Colonic mucosa (tissue), 4 donors: Measurements from ENCODE around the gene DNM2. TPM values are rescaled to one million over a fixed set of nuclear protein-coding genes. Genes with fewer than 3 reads are reported as not detected.
A peak's percentile ranks its signal among the peaks of the same experiment; 100 is the strongest.

ENCODE experiments used
- DNase-seq: peaks from one replicate; pipeline ENCODE4 v3.0.0-alpha.2; 2020
- H3K27ac ChIP-seq: fragments of 200-600 bp; one replicate; pipeline ENCODE4 v1.8.0; 2021
- H3K27me3 ChIP-seq: fragments of 200-600 bp; one replicate; pipeline ENCODE4 v1.8.0; 2021
- H3K36me3 ChIP-seq: fragments of 200-600 bp; one replicate; pipeline ENCODE4 v1.8.0; 2021
- H3K4me1 ChIP-seq: fragments of 200-600 bp; one replicate; pipeline ENCODE4 v1.8.0; 2021; ENCODE audit warnings: mild to moderate bottlenecking
- H3K4me3 ChIP-seq: fragments of 200-600 bp; one replicate; pipeline ENCODE4 v1.8.0; 2021
- H3K9ac ChIP-seq, 2 donors: one replicate each; pipeline ENCODE4 v1.7.0; 2013; ENCODE audit warnings: control low read depth in 2 of 2, low read depth in 2 of 2, low read length in 2 of 2
- H3K9me3 ChIP-seq: fragments of 200-600 bp; one replicate; pipeline ENCODE4 v1.8.0; 2021
- intact Hi-C: fragments of 100-400 bp; cut with DNase I; formaldehyde crosslinking; loops from one replicate; pipeline ENCODE4 v1.14.1; 2022
- total RNA-seq, 2 donors: library from RNA; stranded (reverse); fragmentation: NEBNext Ultra II Directional in 1 of 2; extraction: Animal tissue kit (Norgen Biotek cat#: 25700) in 1 of 2; gene quantifications; one replicate each; pipeline ENCODE4 v1.2.1, GENCODE V29; 2021
- TF ChIP-seq, protein P1 (sequence below): fragments of 200-600 bp; IDR thresholded peaks from one replicate; pipeline ENCODE4 v1.8.0; 2022; ENCODE audit warnings: antibody characterized with exemption, mild to moderate bottlenecking
- donor health status: healthy.
- donor health status: DM: no; HTN: no; CAD: no.
- donor health status: DM: no; HTN: no; CAD: no.

Gene DNM2
- total RNA-seq, 2 donors from 2014 or later: 450 to 461 TPM

DNA sequence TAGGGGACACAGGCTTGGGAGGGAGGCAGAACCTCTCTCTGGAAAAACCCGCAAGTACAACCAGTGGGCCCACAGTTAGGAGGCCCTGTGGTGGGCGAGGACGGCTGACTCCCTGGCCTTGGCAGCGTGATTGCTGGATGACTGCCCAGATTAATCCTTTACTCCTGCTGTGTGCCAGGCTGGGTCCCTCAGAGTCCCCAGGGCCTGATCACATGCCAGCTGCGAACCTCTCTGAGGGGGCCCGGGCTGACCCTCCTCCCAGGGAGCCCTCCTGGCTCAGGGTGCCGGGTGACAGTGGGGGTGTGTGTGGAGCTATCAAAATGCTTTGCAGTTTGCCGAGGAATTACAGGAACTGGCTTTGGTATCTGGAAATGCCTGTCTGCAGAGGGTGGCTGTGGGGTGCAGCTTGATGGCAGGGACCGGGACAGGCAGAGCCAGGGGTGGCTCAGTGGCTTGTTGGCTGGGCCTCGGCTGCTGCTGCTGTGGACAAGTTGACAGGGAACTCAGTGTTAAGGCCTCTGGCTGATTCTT is 48.9 kb downstream of the DNM2 start:
- Histone ChIP-seq H3K36me3 (no peaks in the 10 kb centered on the region), H3K27me3 (no peaks in the 10 kb centered on the region), H3K4me3 (no peak overlapping the region), H3K9ac (peak overlapping the region; percentile 40 to 92), H3K27ac (peak overlapping the region; percentile 95), H3K9me3 (no peaks in the 10 kb centered on the region), H3K4me1 (peaks cover 53% of the 10 kb centered on the region)
- TF ChIP-seq, protein P1, sequence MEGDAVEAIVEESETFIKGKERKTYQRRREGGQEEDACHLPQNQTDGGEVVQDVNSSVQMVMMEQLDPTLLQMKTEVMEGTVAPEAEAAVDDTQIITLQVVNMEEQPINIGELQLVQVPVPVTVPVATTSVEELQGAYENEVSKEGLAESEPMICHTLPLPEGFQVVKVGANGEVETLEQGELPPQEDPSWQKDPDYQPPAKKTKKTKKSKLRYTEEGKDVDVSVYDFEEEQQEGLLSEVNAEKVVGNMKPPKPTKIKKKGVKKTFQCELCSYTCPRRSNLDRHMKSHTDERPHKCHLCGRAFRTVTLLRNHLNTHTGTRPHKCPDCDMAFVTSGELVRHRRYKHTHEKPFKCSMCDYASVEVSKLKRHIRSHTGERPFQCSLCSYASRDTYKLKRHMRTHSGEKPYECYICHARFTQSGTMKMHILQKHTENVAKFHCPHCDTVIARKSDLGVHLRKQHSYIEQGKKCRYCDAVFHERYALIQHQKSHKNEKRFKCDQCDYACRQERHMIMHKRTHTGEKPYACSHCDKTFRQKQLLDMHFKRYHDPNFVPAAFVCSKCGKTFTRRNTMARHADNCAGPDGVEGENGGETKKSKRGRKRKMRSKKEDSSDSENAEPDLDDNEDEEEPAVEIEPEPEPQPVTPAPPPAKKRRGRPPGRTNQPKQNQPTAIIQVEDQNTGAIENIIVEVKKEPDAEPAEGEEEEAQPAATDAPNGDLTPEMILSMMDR: no peak
- intact Hi-C loops: no loop called here
- DNase-seq: no peak

DNA sequence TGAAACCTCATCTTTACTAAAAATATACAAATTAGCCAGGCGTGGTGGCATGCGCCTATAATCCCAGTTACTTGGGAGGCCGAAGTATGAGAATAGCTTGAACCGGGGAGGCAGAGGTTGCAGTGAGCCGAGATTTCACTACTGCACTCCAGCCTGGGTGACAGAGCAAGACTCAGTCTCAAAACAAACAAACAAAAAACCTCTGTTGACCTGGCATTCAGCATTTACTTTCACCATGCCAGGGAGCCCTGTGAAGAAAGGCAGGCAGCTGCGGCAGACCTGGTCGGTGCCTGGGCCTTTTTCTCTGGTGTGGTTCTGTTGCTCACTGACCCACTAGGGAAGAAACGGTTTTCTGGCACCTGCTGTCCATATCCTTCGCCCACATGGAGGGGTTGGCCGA is 49.8 kb downstream of the DNM2 start:
- Histone ChIP-seq H3K27ac (no peak overlapping the region), H3K9ac (no peak overlapping the region), H3K36me3 (no peaks in the 10 kb centered on the region), H3K4me3 (no peak overlapping the region), H3K27me3 (no peaks in the 10 kb centered on the region), H3K9me3 (no peaks in the 10 kb centered on the region), H3K4me1 (peaks cover 43% of the 10 kb centered on the region)
- DNase-seq: no peak
- intact Hi-C loops: loop anchor here (2.0 kb wide), 1 partner anchor 51 kb away; no protein-coding TSS in a partner anchor
- TF ChIP-seq, protein P1: no peak

DNA sequence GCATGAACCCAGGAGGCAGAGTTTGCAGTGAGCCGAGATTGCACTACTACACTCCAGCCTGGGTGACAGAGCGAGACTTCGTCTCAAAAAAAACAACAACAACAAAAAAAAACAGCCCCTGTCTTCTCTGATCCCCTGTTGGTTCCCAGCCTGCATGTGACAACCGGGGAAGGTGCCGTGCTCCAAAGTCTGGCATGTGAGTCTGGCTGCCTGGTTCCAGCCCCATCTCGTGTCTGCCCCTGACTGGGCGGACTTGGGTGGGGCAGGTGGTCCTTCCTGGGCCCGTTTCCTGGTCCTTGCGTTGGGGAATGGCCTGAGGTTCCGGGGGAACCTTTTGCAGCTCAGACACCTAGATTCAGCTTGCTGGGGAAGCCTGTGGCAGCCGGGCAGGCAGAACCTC is 50.5 kb downstream of the DNM2 start:
- Histone ChIP-seq H3K27me3 (no peaks in the 10 kb centered on the region), H3K9ac (peak overlapping the region in 1 of 2 donors; percentile 58), H3K4me3 (no peak overlapping the region), H3K36me3 (no peaks in the 10 kb centered on the region), H3K9me3 (no peaks in the 10 kb centered on the region), H3K4me1 (peaks cover 37% of the 10 kb centered on the region), H3K27ac (no peak overlapping the region)
- TF ChIP-seq, protein P1: no peak
- intact Hi-C loops: loop anchor here (2.0 kb wide), 1 partner anchor 52 kb away; no protein-coding TSS in a partner anchor
- DNase-seq: no peak

DNA sequence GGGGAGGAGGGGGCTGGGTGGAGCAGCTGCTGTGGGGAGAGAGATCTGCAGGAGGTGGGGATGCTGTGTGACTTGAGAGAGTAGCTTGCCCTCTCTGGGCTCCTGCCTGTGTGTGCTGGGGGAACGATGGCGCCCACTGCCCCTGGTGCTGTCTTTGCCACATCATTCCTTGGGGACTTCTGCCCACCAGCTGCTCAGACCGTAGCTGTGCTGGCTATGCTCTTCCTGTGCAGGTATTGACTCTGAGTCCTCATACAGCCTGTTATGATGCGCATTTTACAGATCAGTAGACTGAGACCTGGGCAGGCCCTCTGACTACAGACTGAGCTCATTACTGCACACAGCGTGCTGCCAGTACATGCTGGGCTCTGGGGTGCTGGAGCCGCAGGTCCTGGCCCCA is 51.1 kb downstream of the DNM2 start:
- H3K27ac ChIP-seq: peak overlapping the region; percentile 13
- no peak for DNase-seq
- no peaks in the 10 kb centered on the region for H3K9me3 ChIP-seq
- peaks cover 31% of the 10 kb centered on the region for H3K4me1 ChIP-seq
- no peak overlapping the region for H3K4me3 ChIP-seq
- no peaks in the 10 kb centered on the region for H3K36me3 ChIP-seq
- TF ChIP-seq, protein P1: no peak
- H3K27me3 ChIP-seq: no peaks in the 10 kb centered on the region
- H3K9ac ChIP-seq: peak overlapping the region; percentile 39 to 58
- intact Hi-C loops: loop anchor here (2.0 kb wide), 1 partner anchor 52 kb away; no protein-coding TSS in a partner anchor

DNA sequence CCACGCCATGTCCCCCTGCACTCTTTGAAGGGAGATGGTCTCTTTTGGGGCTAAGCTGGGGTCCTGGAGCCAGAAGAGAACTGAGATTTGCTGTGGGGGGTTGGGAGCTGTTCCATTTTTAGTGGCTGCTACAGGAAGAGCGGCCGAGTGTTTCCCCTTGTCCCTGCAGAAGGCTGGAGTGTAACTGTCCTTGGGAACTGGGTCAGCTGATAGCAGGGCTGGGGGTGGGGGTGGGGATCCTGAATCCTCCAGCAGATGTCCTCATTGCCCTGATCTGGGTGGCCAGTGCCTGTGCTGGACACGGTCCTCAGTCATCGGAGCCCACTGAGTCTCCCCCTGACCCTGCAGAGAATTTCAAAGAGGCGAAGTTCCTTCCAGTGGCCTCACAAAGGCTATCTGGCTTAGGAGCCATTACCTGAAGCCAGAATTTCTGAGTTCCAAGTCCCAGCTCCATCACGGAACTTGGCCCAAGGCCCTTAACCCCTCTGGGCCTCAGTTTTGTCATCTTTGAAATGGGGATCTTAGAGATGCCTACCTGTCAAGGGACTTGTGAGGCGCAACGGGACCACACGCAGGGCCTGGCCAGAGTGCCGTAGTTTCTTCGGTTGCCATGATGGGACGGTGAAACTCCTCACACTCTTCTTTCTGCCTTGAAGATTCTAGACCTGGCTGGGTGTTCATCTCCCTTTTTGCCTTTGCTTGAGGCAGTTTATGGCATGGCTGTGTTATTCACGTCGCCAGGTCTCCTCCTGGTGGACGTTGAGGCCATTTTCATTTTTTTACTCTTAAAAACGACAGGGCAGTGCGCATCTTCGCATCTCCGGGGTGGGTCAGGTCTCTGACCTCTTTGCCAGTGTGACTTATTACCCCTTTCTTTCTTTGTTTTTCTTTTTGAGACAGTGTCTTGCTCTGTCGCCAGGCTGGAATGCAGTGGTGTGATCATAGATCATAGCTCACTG is 51.9 kb downstream of the DNM2 start:
- no peak overlapping the region for H3K4me3 ChIP-seq
- peaks cover 26% of the 10 kb centered on the region for H3K4me1 ChIP-seq
- peak overlapping the region; percentile 39 to 58 for H3K9ac ChIP-seq
- TF ChIP-seq, protein P1: no peak
- intact Hi-C loops: loop anchor here (2.0 kb wide), 1 partner anchor 53 kb away; no protein-coding TSS in a partner anchor
- no peaks in the 10 kb centered on the region for H3K9me3 ChIP-seq
- H3K36me3 ChIP-seq: no peaks in the 10 kb centered on the region
- H3K27ac ChIP-seq: peak overlapping the region; percentile 13
- no peaks in the 10 kb centered on the region for H3K27me3 ChIP-seq
- no peak for DNase-seq
